Colonic mucosa (tissue), 4 donors: ENCODE measurements around the gene THUMPD3. TPM values are rescaled to one million over a fixed set of nuclear protein-coding genes. Genes with fewer than 3 reads are reported as not detected.
A peak's percentile ranks its signal among the peaks of the same experiment; 100 is the strongest.

Experiments used
- DNase-seq: peaks from one replicate; pipeline ENCODE4 v3.0.0-alpha.2; 2020
- H3K27ac ChIP-seq: fragments of 200-600 bp; one replicate; pipeline ENCODE4 v1.8.0; 2021
- H3K27me3 ChIP-seq: fragments of 200-600 bp; one replicate; pipeline ENCODE4 v1.8.0; 2021
- H3K36me3 ChIP-seq: fragments of 200-600 bp; one replicate; pipeline ENCODE4 v1.8.0; 2021
- H3K4me1 ChIP-seq: fragments of 200-600 bp; one replicate; pipeline ENCODE4 v1.8.0; 2021; ENCODE audit warnings: mild to moderate bottlenecking
- H3K4me3 ChIP-seq: fragments of 200-600 bp; one replicate; pipeline ENCODE4 v1.8.0; 2021
- H3K9ac ChIP-seq, 2 donors: one replicate each; pipeline ENCODE4 v1.7.0; 2013; ENCODE audit warnings: control low read depth in 2 of 2, low read depth in 2 of 2, low read length in 2 of 2
- H3K9me3 ChIP-seq: fragments of 200-600 bp; one replicate; pipeline ENCODE4 v1.8.0; 2021
- CTCF ChIP-seq: fragments of 200-600 bp; IDR thresholded peaks from one replicate; pipeline ENCODE4 v1.8.0; 2022; ENCODE audit warnings: antibody characterized with exemption, mild to moderate bottlenecking
- intact Hi-C: fragments of 100-400 bp; cut with DNase I; formaldehyde crosslinking; loops from one replicate; pipeline ENCODE4 v1.14.1; 2022
- total RNA-seq, 2 donors: library from RNA; stranded (reverse); fragmentation: NEBNext Ultra II Directional in 1 of 2; extraction: Animal tissue kit (Norgen Biotek cat#: 25700) in 1 of 2; gene quantifications; one replicate each; pipeline ENCODE4 v1.2.1, GENCODE V29; 2021
- donor health status: healthy.
- donor health status: DM: no; HTN: no; CAD: no.
- donor health status: DM: no; HTN: no; CAD: no.

The THUMPD3 gene
- total RNA-seq, 2 donors from 2014 or later, result 40.1 to 46.0 TPM

- Histone ChIP-seq H3K9me3 (no peaks in the 10 kb centered on the region), H3K27ac (peak overlapping the region; percentile 13), H3K36me3 (no peaks in the 10 kb centered on the region), H3K27me3 (no peaks in the 10 kb centered on the region), H3K9ac (no peak overlapping the region), H3K4me3 (no peak overlapping the region), H3K4me1 (peaks cover 4% of the 10 kb centered on the region)
- TF ChIP-seq CTCF, result no peak
- intact Hi-C loops, result no loop called here
- DNase-seq, result no peak
Observed at GRCh38 chr3:9340472-9340902, 22.4 kb upstream of the THUMPD3 start.

- intact Hi-C loops, result no loop called here
- Histone ChIP-seq H3K4me3 (peak overlapping the region; percentile 2), H3K9me3 (no peaks in the 10 kb centered on the region), H3K9ac (peak overlapping the region in 1 of 2 donors; percentile 43), H3K27ac (peak overlapping the region; percentile 83), H3K27me3 (no peaks in the 10 kb centered on the region), H3K36me3 (no peaks in the 10 kb centered on the region), H3K4me1 (peaks cover 4% of the 10 kb centered on the region)
- no peak for TF ChIP-seq CTCF
- peak; percentile 49 for DNase-seq
Observed at GRCh38 chr3:9342696-9343095, 20.2 kb upstream of the THUMPD3 start.

GRCh38 chr3:9343115-9343514 lies 19.7 kb upstream of the THUMPD3 start:
- peak overlapping the region; percentile 2 for H3K4me3 ChIP-seq
- no peak for DNase-seq
- intact Hi-C loops, result no loop called here
- H3K36me3 ChIP-seq, result no peaks in the 10 kb centered on the region
- no peaks in the 10 kb centered on the region for H3K9me3 ChIP-seq
- peak overlapping the region; percentile 83 for H3K27ac ChIP-seq
- H3K4me1 ChIP-seq, result peaks cover 4% of the 10 kb centered on the region
- TF ChIP-seq CTCF, result no peak
- H3K27me3 ChIP-seq, result no peaks in the 10 kb centered on the region
- peak overlapping the region in 1 of 2 donors; percentile 43 for H3K9ac ChIP-seq

- H3K9ac ChIP-seq, result no peak overlapping the region
Observed at GRCh38 chr3:9345041-9345440, 17.8 kb upstream of the THUMPD3 start.

GRCh38 chr3:9346141-9346540 lies 16.7 kb upstream of the THUMPD3 start:
- H3K4me3 ChIP-seq, result no peak overlapping the region
- no peak for TF ChIP-seq CTCF
- no peak overlapping the region for H3K27ac ChIP-seq
- no peak overlapping the region for H3K9ac ChIP-seq
- H3K27me3 ChIP-seq, result no peaks in the 10 kb centered on the region
- peaks cover 4% of the 10 kb centered on the region for H3K4me1 ChIP-seq
- intact Hi-C loops, result no loop called here
- no peaks in the 10 kb centered on the region for H3K9me3 ChIP-seq
- H3K36me3 ChIP-seq, result no peaks in the 10 kb centered on the region
- DNase-seq, result no peak

More at GRCh38 chr3:9345041-9345440, 17.8 kb upstream of the THUMPD3 start:
- Histone ChIP-seq H3K27me3 (no peaks in the 10 kb centered on the region), H3K9me3 (no peaks in the 10 kb centered on the region), H3K36me3 (no peaks in the 10 kb centered on the region), H3K27ac (no peak overlapping the region), H3K4me1 (peaks cover 4% of the 10 kb centered on the region), H3K4me3 (no peak overlapping the region)
- intact Hi-C loops, result no loop called here
- TF ChIP-seq CTCF, result no peak
- no peak for DNase-seq
